H1 (cell line): ENCODE data around the gene ANKIB1. TPM values are rescaled to one million over a fixed set of nuclear protein-coding genes. Genes with fewer than 3 reads are reported as not detected.

Source experiments
- ASH2L ChIP-seq: fragments of 200-600, 300-600 bp; sonication (generic); IDR thresholded peaks from one replicate; pipeline ENCODE4 v1.7.1; 2017; ENCODE audit warnings: low read length
- CBX5 ChIP-seq: fragments of 300-800, 300-1000 bp; sonication (generic); IDR thresholded peaks from 2 replicates; pipeline ENCODE4 v1.7.1; 2016; ENCODE audit warnings: antibody characterized with exemption, low read length, low read depth
- EGR1 ChIP-seq: IDR thresholded peaks from 2 replicates; pipeline ENCODE4 v1.6.1; 2011; ENCODE audit warnings: low read depth, low read length, borderline replicate concordance
- EZH2 ChIP-seq: fragments of 200-600 bp; sonication (generic); IDR thresholded peaks from 2 replicates; pipeline ENCODE4 v1.7.1; 2012; ENCODE audit warnings: low read depth, mild to moderate bottlenecking, moderate library complexity, low read length, inconsistent platforms; ENCODE audit not compliant: severe bottlenecking
- JUND ChIP-seq: IDR thresholded peaks from 2 replicates; pipeline ENCODE4 v1.6.1; 2011; ENCODE audit warnings: mild to moderate bottlenecking, improper control_type of control experiment, low read length
- POU5F1 ChIP-seq: IDR thresholded peaks from 2 replicates; pipeline ENCODE4 v1.6.1; 2011; ENCODE audit warnings: low read depth, mild to moderate bottlenecking, low read length, moderate library complexity
- RAD21 ChIP-seq, 2 experiments: IDR thresholded peaks in 1 of 2; conservative IDR thresholded peaks in 1 of 2; 2 replicates each; pipeline ENCODE4 v1.6.1; 2011; ENCODE audit warnings: low read depth in 2 of 2, low read length in 2 of 2, improper control_type of control experiment in 1 of 2, inconsistent platforms in 1 of 2, mild to moderate bottlenecking in 1 of 2, moderate library complexity in 1 of 2
- SIRT6 ChIP-seq: IDR thresholded peaks from one replicate; pipeline ENCODE4 v1.7.1; 2012; ENCODE audit warnings: low read length, inconsistent platforms
- SP2 ChIP-seq: IDR thresholded peaks from 2 replicates; pipeline ENCODE4 v1.6.1; 2012; ENCODE audit warnings: mild to moderate bottlenecking, low read length, inconsistent platforms
- TEAD4 ChIP-seq: IDR thresholded peaks from 2 replicates; pipeline ENCODE4 v1.6.1; 2012; ENCODE audit warnings: low read depth, low read length, inconsistent platforms, mixed read lengths
- polyA plus RNA-seq, 7 experiments: library from polyadenylated mRNA; depleted of rRNA in 3 of 7; stranded (reverse) in 5 of 7; unstranded in 2 of 7; fragments of >200 nt in 5 of 7; fragments of 200-250 nt in 2 of 7; gene quantifications; 1 replicate in 5 of 7; 2 replicates in 1 of 7; 4 replicates in 1 of 7; pipeline versions ENCODE4 v1.2.1 to v1.2.3, GENCODE V29; 2011 to 2013; ENCODE audit warnings: missing spikeins in 2 of 7, mixed read lengths in 2 of 7
- total RNA-seq: library from RNA; stranded (reverse); fragmentation: NEBNext Ultra II Directional; extraction: Animal tissue kit (Norgen Biotek cat#: 25700); gene quantifications from 2 replicates; pipeline ENCODE4 v1.2.1, GENCODE V29; 2021
- TF ChIP-seq, protein P1 (sequence below): fragments of 300-600 bp; sonication (generic); IDR thresholded peaks from 2 replicates; pipeline ENCODE4 v1.7.1; 2012; ENCODE audit warnings: low read length, moderate library complexity, mild to moderate bottlenecking, inconsistent platforms; ENCODE audit not compliant: insufficient replicate concordance

The ANKIB1 gene
- total and polyA plus RNA-seq, 2 of the 8 experiments (the other 6 are each of a cell fraction or from before 2014, with no cell fraction given), result 19.2 to 43.0 TPM

DNA sequence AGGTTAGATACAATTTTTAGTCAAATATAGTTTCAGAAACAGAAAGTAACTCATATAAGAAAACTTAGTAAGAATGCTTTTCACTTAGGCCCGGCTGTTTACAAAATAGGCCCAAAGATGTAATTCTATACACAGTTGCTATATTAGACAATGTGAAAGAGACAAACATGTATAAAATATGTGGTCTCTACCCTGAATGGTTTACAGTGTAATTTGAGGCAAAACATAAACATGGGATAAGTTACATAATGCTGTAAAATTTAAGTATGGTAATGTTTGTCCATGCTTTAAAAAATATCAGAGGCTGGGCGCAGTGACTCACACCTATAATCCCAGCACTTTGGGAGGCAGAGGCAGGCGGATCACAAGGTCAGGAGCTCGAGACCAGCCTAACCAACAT lies 18.8 kb upstream of the ANKIB1 start (continued):
- TF ChIP-seq, protein P1, sequence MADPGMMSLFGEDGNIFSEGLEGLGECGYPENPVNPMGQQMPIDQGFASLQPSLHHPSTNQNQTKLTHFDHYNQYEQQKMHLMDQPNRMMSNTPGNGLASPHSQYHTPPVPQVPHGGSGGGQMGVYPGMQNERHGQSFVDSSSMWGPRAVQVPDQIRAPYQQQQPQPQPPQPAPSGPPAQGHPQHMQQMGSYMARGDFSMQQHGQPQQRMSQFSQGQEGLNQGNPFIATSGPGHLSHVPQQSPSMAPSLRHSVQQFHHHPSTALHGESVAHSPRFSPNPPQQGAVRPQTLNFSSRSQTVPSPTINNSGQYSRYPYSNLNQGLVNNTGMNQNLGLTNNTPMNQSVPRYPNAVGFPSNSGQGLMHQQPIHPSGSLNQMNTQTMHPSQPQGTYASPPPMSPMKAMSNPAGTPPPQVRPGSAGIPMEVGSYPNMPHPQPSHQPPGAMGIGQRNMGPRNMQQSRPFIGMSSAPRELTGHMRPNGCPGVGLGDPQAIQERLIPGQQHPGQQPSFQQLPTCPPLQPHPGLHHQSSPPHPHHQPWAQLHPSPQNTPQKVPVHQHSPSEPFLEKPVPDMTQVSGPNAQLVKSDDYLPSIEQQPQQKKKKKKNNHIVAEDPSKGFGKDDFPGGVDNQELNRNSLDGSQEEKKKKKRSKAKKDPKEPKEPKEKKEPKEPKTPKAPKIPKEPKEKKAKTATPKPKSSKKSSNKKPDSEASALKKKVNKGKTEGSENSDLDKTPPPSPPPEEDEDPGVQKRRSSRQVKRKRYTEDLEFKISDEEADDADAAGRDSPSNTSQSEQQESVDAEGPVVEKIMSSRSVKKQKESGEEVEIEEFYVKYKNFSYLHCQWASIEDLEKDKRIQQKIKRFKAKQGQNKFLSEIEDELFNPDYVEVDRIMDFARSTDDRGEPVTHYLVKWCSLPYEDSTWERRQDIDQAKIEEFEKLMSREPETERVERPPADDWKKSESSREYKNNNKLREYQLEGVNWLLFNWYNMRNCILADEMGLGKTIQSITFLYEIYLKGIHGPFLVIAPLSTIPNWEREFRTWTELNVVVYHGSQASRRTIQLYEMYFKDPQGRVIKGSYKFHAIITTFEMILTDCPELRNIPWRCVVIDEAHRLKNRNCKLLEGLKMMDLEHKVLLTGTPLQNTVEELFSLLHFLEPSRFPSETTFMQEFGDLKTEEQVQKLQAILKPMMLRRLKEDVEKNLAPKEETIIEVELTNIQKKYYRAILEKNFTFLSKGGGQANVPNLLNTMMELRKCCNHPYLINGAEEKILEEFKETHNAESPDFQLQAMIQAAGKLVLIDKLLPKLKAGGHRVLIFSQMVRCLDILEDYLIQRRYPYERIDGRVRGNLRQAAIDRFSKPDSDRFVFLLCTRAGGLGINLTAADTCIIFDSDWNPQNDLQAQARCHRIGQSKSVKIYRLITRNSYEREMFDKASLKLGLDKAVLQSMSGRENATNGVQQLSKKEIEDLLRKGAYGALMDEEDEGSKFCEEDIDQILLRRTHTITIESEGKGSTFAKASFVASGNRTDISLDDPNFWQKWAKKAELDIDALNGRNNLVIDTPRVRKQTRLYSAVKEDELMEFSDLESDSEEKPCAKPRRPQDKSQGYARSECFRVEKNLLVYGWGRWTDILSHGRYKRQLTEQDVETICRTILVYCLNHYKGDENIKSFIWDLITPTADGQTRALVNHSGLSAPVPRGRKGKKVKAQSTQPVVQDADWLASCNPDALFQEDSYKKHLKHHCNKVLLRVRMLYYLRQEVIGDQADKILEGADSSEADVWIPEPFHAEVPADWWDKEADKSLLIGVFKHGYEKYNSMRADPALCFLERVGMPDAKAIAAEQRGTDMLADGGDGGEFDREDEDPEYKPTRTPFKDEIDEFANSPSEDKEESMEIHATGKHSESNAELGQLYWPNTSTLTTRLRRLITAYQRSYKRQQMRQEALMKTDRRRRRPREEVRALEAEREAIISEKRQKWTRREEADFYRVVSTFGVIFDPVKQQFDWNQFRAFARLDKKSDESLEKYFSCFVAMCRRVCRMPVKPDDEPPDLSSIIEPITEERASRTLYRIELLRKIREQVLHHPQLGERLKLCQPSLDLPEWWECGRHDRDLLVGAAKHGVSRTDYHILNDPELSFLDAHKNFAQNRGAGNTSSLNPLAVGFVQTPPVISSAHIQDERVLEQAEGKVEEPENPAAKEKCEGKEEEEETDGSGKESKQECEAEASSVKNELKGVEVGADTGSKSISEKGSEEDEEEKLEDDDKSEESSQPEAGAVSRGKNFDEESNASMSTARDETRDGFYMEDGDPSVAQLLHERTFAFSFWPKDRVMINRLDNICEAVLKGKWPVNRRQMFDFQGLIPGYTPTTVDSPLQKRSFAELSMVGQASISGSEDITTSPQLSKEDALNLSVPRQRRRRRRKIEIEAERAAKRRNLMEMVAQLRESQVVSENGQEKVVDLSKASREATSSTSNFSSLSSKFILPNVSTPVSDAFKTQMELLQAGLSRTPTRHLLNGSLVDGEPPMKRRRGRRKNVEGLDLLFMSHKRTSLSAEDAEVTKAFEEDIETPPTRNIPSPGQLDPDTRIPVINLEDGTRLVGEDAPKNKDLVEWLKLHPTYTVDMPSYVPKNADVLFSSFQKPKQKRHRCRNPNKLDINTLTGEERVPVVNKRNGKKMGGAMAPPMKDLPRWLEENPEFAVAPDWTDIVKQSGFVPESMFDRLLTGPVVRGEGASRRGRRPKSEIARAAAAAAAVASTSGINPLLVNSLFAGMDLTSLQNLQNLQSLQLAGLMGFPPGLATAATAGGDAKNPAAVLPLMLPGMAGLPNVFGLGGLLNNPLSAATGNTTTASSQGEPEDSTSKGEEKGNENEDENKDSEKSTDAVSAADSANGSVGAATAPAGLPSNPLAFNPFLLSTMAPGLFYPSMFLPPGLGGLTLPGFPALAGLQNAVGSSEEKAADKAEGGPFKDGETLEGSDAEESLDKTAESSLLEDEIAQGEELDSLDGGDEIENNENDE, result no peak
- TF ChIP-seq JUND, result no peak
- TF ChIP-seq SP2, result no peak
- TF ChIP-seq SIRT6, result no peak
- TF ChIP-seq TEAD4, result no peak
- no peak for TF ChIP-seq EZH2
- TF ChIP-seq ASH2L, result no peak
- TF ChIP-seq EGR1, result no peak
- no peak for TF ChIP-seq CBX5
- no peak for TF ChIP-seq RAD21 (IDR thresholded peaks at IDR 0.05 in 1 of 2, conservative IDR thresholded peaks at IDR 0.05 in 1 of 2; ENCODE audit: low read depth in 2 of 2, low read length in 2 of 2)
- TF ChIP-seq POU5F1, result no peak
